ENCODE results near the gene KCNJ15.

Gene KCNJ15

GRCh38 chr21:38329162-38329561 is 72.4 kb downstream of the KCNJ15 start:
- no peak for DNase-seq

- no peak for DNase-seq
Measured at GRCh38 chr21:38330666-38331065, 73.9 kb downstream of the KCNJ15 start.

- DNase-seq = no peak
Measured at GRCh38 chr21:38333301-38334272, 76.8 kb downstream of the KCNJ15 start.

GRCh38 chr21:38334866-38335265 is 78.1 kb downstream of the KCNJ15 start:
- no peak for DNase-seq

- no peak for DNase-seq
Measured at GRCh38 chr21:38337793-38338192, 81.0 kb downstream of the KCNJ15 start.

- no peak for DNase-seq
Measured at GRCh38 chr21:38340131-38340530, 83.3 kb downstream of the KCNJ15 start.

GRCh38 chr21:38341546-38342012 is 84.8 kb downstream of the KCNJ15 start:
- DNase-seq = no peak

GRCh38 chr21:38342739-38343138 is 85.9 kb downstream of the KCNJ15 start:
- DNase-seq = no peak

- DNase-seq = no peak
Measured at GRCh38 chr21:38343691-38344090, 86.9 kb downstream of the KCNJ15 start.

- DNase-seq = no peak
Measured at GRCh38 chr21:38346286-38346685, 89.5 kb downstream of the KCNJ15 start.

- DNase-seq = no peak
Measured at GRCh38 chr21:38349111-38349746, 92.4 kb downstream of the KCNJ15 start.

- no peak for DNase-seq
Measured at GRCh38 chr21:38349977-38350376, 93.2 kb downstream of the KCNJ15 start.

GRCh38 chr21:38350684-38351083 is 93.9 kb downstream of the KCNJ15 start:
- no peak for DNase-seq

- DNase-seq = no peak
Measured at GRCh38 chr21:38351176-38351959, 94.6 kb downstream of the KCNJ15 start.

GRCh38 chr21:38351961-38352521 is 95.2 kb downstream of the KCNJ15 start:
- peak; percentile 33 for DNase-seq

GRCh38 chr21:38352536-38353219 is 95.9 kb downstream of the KCNJ15 start:
- DNase-seq = no peak

GRCh38 chr21:38354231-38354630 is 97.4 kb downstream of the KCNJ15 start:
- no peak for DNase-seq

GRCh38 chr21:38354746-38355145 is 98.0 kb downstream of the KCNJ15 start:
- DNase-seq = no peak

- no peak for DNase-seq
Measured at GRCh38 chr21:38355353-38355752, 98.6 kb downstream of the KCNJ15 start.

- DNase-seq = no peak
Measured at GRCh38 chr21:38355992-38356781, 99.4 kb downstream of the KCNJ15 start.

Measured in NCI-H1436 treated with DMSO at 0.1 percent for 48 hours (cell line).